IMR-90 (cell line): ENCODE results near the gene VPS54. TPM values are rescaled to one million over a fixed set of nuclear protein-coding genes. Genes with fewer than 3 reads are reported as not detected.

Experiments used
- ATAC-seq: fragments of 200-7000 bp; cut with Tn5 transposase; 2 replicates; pipeline ENCODE4 v1.9.1; 2020; ENCODE audit warnings: low read depth, mild to moderate bottlenecking, moderate library complexity
- BruUV-seq: library from RNA; stranded (reverse); fragments of 400-500 nt; replicated peaks from 2 replicates; lab custom pipeline; 2021; lab: Mats Ljungman, UMichigan
- CTCF ChIA-PET: fragments of 300-600 bp; formaldehyde crosslinking; extraction: SDS; loops from one replicate; lab custom pipeline; 2021; ENCODE audit warnings: antibody characterized with exemption; lab: Yijun Ruan, JAX
- POLR2A ChIA-PET: fragments of 300-600 bp; sonication (Branson Sonifier 250); formaldehyde crosslinking; loops from one replicate; lab custom pipeline; 2022; ENCODE audit warnings: antibody characterized with exemption; ENCODE audit not compliant: unreplicated experiment; lab: Charles Lee
- DNase-seq: peaks from one replicate; pipeline ENCODE4 v3.0.0; 2013
- H2AFZ ChIP-seq: replicated peaks from 2 replicates; pipeline ENCODE3; 2013; ENCODE audit warnings: low read length, mild to moderate bottlenecking; ENCODE audit not compliant: poor library complexity
- H2AK5ac ChIP-seq: 2 replicates; pipeline ENCODE4 v1.6.1; 2013; ENCODE audit warnings: low read depth, low read length, inconsistent platforms
- H2AK9ac ChIP-seq: replicated peaks from 2 replicates; pipeline ENCODE3; 2013; ENCODE audit warnings: mild to moderate bottlenecking, low read depth, low read length, moderate library complexity; ENCODE audit not compliant: poor library complexity
- H2BK120ac ChIP-seq: 2 replicates; pipeline ENCODE4 v1.6.1; 2013; ENCODE audit warnings: low read depth, low read length, inconsistent platforms
- H2BK15ac ChIP-seq: 3 replicates; pipeline ENCODE4 v1.6.1; 2013; ENCODE audit warnings: low read depth, low read length, inconsistent platforms
- H2BK20ac ChIP-seq: 2 replicates; pipeline ENCODE4 v1.6.1; 2013; ENCODE audit warnings: low read depth, mild to moderate bottlenecking, inconsistent platforms, low read length, moderate library complexity
- H2BK5ac ChIP-seq: 2 replicates; pipeline ENCODE4 v1.6.1; 2013; ENCODE audit warnings: mild to moderate bottlenecking, low read depth, low read length, inconsistent platforms; ENCODE audit not compliant: poor library complexity, severe bottlenecking
- H3K14ac ChIP-seq: replicated peaks from 2 replicates; pipeline ENCODE4 v1.6.1; 2013; ENCODE audit warnings: low read depth, low read length, inconsistent platforms
- H3K18ac ChIP-seq: 2 replicates; pipeline ENCODE4 v1.6.1; 2013; ENCODE audit warnings: low read depth, low read length, control low read depth
- H3K23ac ChIP-seq: 2 replicates; pipeline ENCODE4 v1.6.1; 2013; ENCODE audit warnings: low read depth, low read length, inconsistent platforms
- H3K27ac ChIP-seq: 2 replicates; pipeline ENCODE4 v1.5.1; 2013; ENCODE audit warnings: mild to moderate bottlenecking, control low read depth, low read length; ENCODE audit not compliant: insufficient read depth
- H3K27me3 ChIP-seq: 2 replicates; pipeline ENCODE4 v1.6.1; 2013; ENCODE audit warnings: low read length; ENCODE audit not compliant: control insufficient read depth, insufficient read depth
- H3K36me3 ChIP-seq: 2 replicates; pipeline ENCODE4 v1.6.1; 2013; ENCODE audit warnings: low read length, mixed read lengths; ENCODE audit not compliant: control insufficient read depth, insufficient read depth
- H3K4ac ChIP-seq: 2 replicates; pipeline ENCODE4 v1.6.1; 2013; ENCODE audit warnings: low read depth, low read length, inconsistent platforms
- H3K4me1 ChIP-seq: 2 replicates; pipeline ENCODE4 v1.6.1; 2013; ENCODE audit warnings: low read length, mixed read lengths; ENCODE audit not compliant: control insufficient read depth, insufficient read depth
- H3K4me2 ChIP-seq: 2 replicates; pipeline ENCODE4 v1.6.1; 2013; ENCODE audit warnings: low read depth, mild to moderate bottlenecking, control low read depth, low read length, moderate library complexity
- H3K4me3 ChIP-seq: 2 replicates; pipeline ENCODE4 v1.5.1; 2013; ENCODE audit warnings: low read depth, mild to moderate bottlenecking, control low read depth, low read length, moderate library complexity; ENCODE audit not compliant: insufficient read depth
- H3K56ac ChIP-seq: 2 replicates; pipeline ENCODE4 v1.6.1; 2013; ENCODE audit warnings: low read length, inconsistent platforms; ENCODE audit not compliant: insufficient read depth; ENCODE audit errors: extremely low read depth
- H3K79me1 ChIP-seq, 2 experiments: 2 replicates each; pipeline ENCODE4 v1.6.1; 2013; ENCODE audit warnings: low read length in 2 of 2, inconsistent platforms in 1 of 2, low read depth in 1 of 2
- H3K9ac ChIP-seq: 2 replicates; pipeline ENCODE4 v1.6.1; 2013; ENCODE audit warnings: low read depth, low read length, control low read depth
- H3K9me1 ChIP-seq: 2 replicates; pipeline ENCODE4 v1.6.1; 2013; ENCODE audit warnings: low read length, inconsistent platforms; ENCODE audit not compliant: insufficient read depth
- H3K9me3 ChIP-seq: 2 replicates; pipeline ENCODE4 v1.6.1; 2013; ENCODE audit warnings: low read length; ENCODE audit not compliant: control insufficient read depth, insufficient read depth
- H4K20me1 ChIP-seq: 2 replicates; pipeline ENCODE4 v1.6.1; 2013; ENCODE audit warnings: low read length, inconsistent platforms; ENCODE audit not compliant: insufficient read depth
- H4K5ac ChIP-seq: 2 replicates; pipeline ENCODE4 v1.6.1; 2013; ENCODE audit warnings: mild to moderate bottlenecking, low read depth, low read length, control low read depth
- H4K8ac ChIP-seq, 2 experiments: 2 replicates each; pipeline ENCODE4 v1.6.1; 2013; ENCODE audit warnings: low read depth in 2 of 2, low read length in 2 of 2, control low read depth in 1 of 2, inconsistent platforms in 1 of 2
- H4K91ac ChIP-seq: 2 replicates; pipeline ENCODE4 v1.6.1; 2013; ENCODE audit warnings: low read depth, low read length, inconsistent platforms; ENCODE audit not compliant: insufficient read depth
- BHLHE40 ChIP-seq: fragments of 150-350 bp; IDR thresholded peaks from 2 replicates; pipeline ENCODE4 v1.6.1; 2016; ENCODE audit warnings: mild to moderate bottlenecking, low read depth, low read length
- CEBPB ChIP-seq: IDR thresholded peaks from 2 replicates; pipeline ENCODE4 v1.6.1; 2012; ENCODE audit warnings: low read depth, low read length, improper control_type of control experiment
- CHD1 ChIP-seq: IDR thresholded peaks from 2 replicates; pipeline ENCODE4 v1.6.1; 2012; ENCODE audit warnings: low read depth, low read length, improper control_type of control experiment
- ELK1 ChIP-seq: fragments of 150-350 bp; IDR thresholded peaks from 2 replicates; pipeline ENCODE4 v1.6.1; 2016; ENCODE audit warnings: low read depth, mild to moderate bottlenecking, low read length, moderate library complexity, borderline replicate concordance
- FOS ChIP-seq: fragments of 150-350 bp; IDR thresholded peaks from 2 replicates; pipeline ENCODE4 v1.6.1; 2016; ENCODE audit warnings: low read depth, low read length
- MAFK ChIP-seq: IDR thresholded peaks from 2 replicates; pipeline ENCODE4 v1.6.1; 2012; ENCODE audit warnings: low read depth, low read length, improper control_type of control experiment
- MAZ ChIP-seq: IDR thresholded peaks from 2 replicates; pipeline ENCODE4 v1.6.1; 2012; ENCODE audit warnings: low read depth, mild to moderate bottlenecking, low read length, improper control_type of control experiment, moderate library complexity, borderline replicate concordance
- MXI1 ChIP-seq: IDR thresholded peaks from 2 replicates; pipeline ENCODE4 v1.6.1; 2012; ENCODE audit warnings: low read depth, mild to moderate bottlenecking, low read length, moderate library complexity, borderline replicate concordance
- NFE2L2 ChIP-seq: fragments of 150-350 bp; IDR thresholded peaks from 2 replicates; pipeline ENCODE4 v1.6.1; 2016; ENCODE audit warnings: low read depth, mild to moderate bottlenecking, low read length
- POLR2A ChIP-seq: IDR thresholded peaks from 2 replicates; pipeline ENCODE4 v1.6.1; 2012; ENCODE audit warnings: mild to moderate bottlenecking, low read depth, low read length
- RAD21 ChIP-seq: IDR thresholded peaks from 2 replicates; pipeline ENCODE4 v1.6.1; 2012; ENCODE audit warnings: low read length, improper control_type of control experiment
- RCOR1 ChIP-seq: IDR thresholded peaks from 2 replicates; pipeline ENCODE4 v1.6.1; 2012; ENCODE audit warnings: mild to moderate bottlenecking, low read length, improper control_type of control experiment; ENCODE audit not compliant: insufficient replicate concordance
- RFX5 ChIP-seq: IDR thresholded peaks from 2 replicates; pipeline ENCODE4 v1.8.0; 2012; ENCODE audit warnings: low read depth, mild to moderate bottlenecking, low read length, moderate library complexity
- SMC3 ChIP-seq: fragments of 150-350 bp; IDR thresholded peaks from 2 replicates; pipeline ENCODE4 v1.6.1; 2016; ENCODE audit warnings: low read depth, mild to moderate bottlenecking, antibody characterized with exemption, low read length, moderate library complexity
- USF2 ChIP-seq: fragments of 150-350 bp; IDR thresholded peaks from 2 replicates; pipeline ENCODE4 v1.6.1; 2017; ENCODE audit warnings: mild to moderate bottlenecking, antibody characterized with exemption, low read length, low read depth
- WGBS, 2 experiments: methylation state at CpG; one replicate each; pipeline versions ENCODE4 v1.1.5 to v1.1.7; 2013; ENCODE audit warnings: missing lambda C conversion rate in 2 of 2; ENCODE audit not compliant: insufficient read length in 1 of 2; ENCODE audit errors: extremely low coverage in 2 of 2; 5-methylcytosine and 5-hydroxymethylcytosine counted together
- dilution Hi-C: fragments of 300-500 bp; cut with HindIII; formaldehyde crosslinking; loops from one replicate; pipeline ENCODE4 v1.14.3; 2018; ENCODE audit warnings: low sequenced_read_pairs; ENCODE audit not compliant: unreplicated experiment
- in situ Hi-C: fragments of 300-500 bp; cut with MboI; formaldehyde crosslinking; loops from 3 replicates; pipeline ENCODE4 v1.14.3; 2019; ENCODE audit warnings: low sequenced_read_pairs, inconsistent platforms, mixed read lengths
- intact Hi-C: fragments of 100-400 bp; cut with micrococcal nuclease; formaldehyde crosslinking; loops from 2 replicates; pipeline ENCODE4 v1.10.0; 2022
- polyA plus RNA-seq, 3 experiments: library from polyadenylated mRNA; depleted of rRNA; stranded (reverse); fragments of >200 nt; gene quantifications; 2 replicates each; pipeline ENCODE4 v1.2.3, GENCODE V29; 2012; ENCODE audit warnings: low replicate concordance in 1 of 3
- total RNA-seq: library from RNA; depleted of rRNA; stranded (reverse); fragments of >200 nt; gene quantifications from 2 replicates; pipeline ENCODE4 v1.2.3, GENCODE V29; 2012
- TF ChIP-seq, protein P1 (sequence below): conservative IDR thresholded peaks from 2 replicates; pipeline ENCODE4 v1.5.1; 2012; ENCODE audit warnings: mild to moderate bottlenecking, low read depth, low read length, improper control_type of control experiment

VPS54 gene
- total and polyA plus RNA-seq, 2 of the 4 experiments (the other 2 are of a cell fraction), result 7.1 to 18.1 TPM

DNA sequence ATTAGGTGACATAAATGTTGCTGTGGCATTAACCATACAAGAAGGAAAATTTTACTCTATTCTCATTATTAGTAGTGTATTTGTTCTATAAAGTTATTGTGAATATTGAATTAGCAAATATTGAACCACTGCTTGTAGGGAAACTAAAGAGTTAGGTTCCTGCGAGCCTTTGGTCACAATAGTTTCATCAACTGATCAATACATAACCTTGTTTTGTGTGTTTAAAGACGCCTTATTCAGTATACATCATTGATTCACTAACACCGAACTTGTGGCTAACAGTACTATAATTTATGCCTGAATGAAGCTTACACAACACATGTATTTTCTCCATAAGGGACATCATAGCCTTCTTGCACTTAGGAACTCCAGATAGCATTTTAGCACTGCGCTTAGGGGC, 36.9 kb downstream of the VPS54 start:
- Histone ChIP-seq H2BK20ac (no peak overlapping the region), H3K14ac (no peak overlapping the region), H3K79me1 (peaks cover 17 to 28% of the 10 kb centered on the region in 2 experiments; a peak in 3 of 4 replicates), H4K8ac (no peak overlapping the region), H3K23ac (no peak overlapping the region), H3K36me3 (no peaks in the 10 kb centered on the region), H3K9ac (no peak overlapping the region), H4K20me1 (peaks cover 6% of the 10 kb centered on the region; the same call in 1 of the 2 replicates), H2BK15ac (no peak overlapping the region), H2AK5ac (no peak overlapping the region), H2BK120ac (no peak overlapping the region), H3K56ac (no peak overlapping the region), H3K18ac (no peak overlapping the region), H2BK5ac (no peak overlapping the region), H3K4me2 (no peak overlapping the region), H3K4ac (no peak overlapping the region), H4K5ac (no peak overlapping the region), H3K4me1 (no peaks in the 10 kb centered on the region), H4K91ac (no peak overlapping the region), H2AFZ (no peak overlapping the region), H2AK9ac (no peak overlapping the region), H3K9me3 (no peaks in the 10 kb centered on the region), H3K27me3 (no peaks in the 10 kb centered on the region), H3K9me1 (peaks cover 10% of the 10 kb centered on the region), H3K27ac (no peak overlapping the region), H3K4me3 (no peak overlapping the region)
- WGBS, 2 experiments, result no CpG with 5 or more reads among the region's 4 CpGs
- BruUV-seq, result no TSS peak
- POLR2A ChIA-PET, result no interaction called here
- in situ Hi-C loops (no loop called here), intact Hi-C loops (no loop called here), dilution Hi-C loops (no loop called here)
- CTCF ChIA-PET, result interaction anchor here (0.6 kb wide), 2 partner anchors 17 to 221 kb away, joined by 3 to 6 read pairs; no protein-coding TSS in a partner anchor
- TF ChIP-seq FOS, result no peak
- TF ChIP-seq RFX5, result no peak
- TF ChIP-seq ELK1, result no peak
- TF ChIP-seq MXI1, result no peak
- no peak for TF ChIP-seq MAFK
- TF ChIP-seq USF2, result no peak
- no peak for TF ChIP-seq CEBPB
- no peak for TF ChIP-seq RCOR1
- TF ChIP-seq RAD21, result no peak
- no peak for TF ChIP-seq NFE2L2
- no peak for TF ChIP-seq SMC3
- no peak for TF ChIP-seq BHLHE40
- TF ChIP-seq MAZ, result no peak
- TF ChIP-seq, protein P1, sequence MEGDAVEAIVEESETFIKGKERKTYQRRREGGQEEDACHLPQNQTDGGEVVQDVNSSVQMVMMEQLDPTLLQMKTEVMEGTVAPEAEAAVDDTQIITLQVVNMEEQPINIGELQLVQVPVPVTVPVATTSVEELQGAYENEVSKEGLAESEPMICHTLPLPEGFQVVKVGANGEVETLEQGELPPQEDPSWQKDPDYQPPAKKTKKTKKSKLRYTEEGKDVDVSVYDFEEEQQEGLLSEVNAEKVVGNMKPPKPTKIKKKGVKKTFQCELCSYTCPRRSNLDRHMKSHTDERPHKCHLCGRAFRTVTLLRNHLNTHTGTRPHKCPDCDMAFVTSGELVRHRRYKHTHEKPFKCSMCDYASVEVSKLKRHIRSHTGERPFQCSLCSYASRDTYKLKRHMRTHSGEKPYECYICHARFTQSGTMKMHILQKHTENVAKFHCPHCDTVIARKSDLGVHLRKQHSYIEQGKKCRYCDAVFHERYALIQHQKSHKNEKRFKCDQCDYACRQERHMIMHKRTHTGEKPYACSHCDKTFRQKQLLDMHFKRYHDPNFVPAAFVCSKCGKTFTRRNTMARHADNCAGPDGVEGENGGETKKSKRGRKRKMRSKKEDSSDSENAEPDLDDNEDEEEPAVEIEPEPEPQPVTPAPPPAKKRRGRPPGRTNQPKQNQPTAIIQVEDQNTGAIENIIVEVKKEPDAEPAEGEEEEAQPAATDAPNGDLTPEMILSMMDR, result no peak
- no peak for TF ChIP-seq POLR2A
- no peak for TF ChIP-seq CHD1
- ATAC-seq, result no peak
- no peak for DNase-seq
